ENCODE measurements around the gene HAUS5.

DNA sequence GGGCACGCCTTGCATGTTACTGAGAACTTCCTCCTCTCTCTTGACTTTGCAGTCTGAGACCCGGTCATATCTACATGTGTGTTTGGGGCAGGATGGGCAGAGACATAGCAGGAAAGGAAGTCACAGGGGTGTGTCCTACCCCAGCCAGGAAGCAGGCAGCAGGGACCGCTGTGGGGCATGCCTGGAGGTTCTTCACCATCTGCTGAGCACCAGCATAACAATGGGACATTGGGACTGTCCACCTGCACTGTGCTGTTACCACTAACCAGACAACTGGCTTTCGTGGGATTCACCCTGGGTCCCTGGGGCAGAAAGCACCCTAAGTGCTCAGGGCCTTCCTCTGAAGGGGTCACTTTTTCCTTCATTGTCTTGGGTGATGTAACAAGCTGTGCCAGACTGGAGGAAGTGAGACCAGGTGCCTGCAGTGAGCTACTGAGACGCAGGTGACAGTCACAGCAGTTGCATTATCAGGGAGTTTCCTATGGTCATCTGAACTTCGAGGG, 2.6 kb upstream of the HAUS5 start:
- no peak for TF ChIP-seq EZH2 (IDR thresholded peaks at IDR 0.05; ENCODE audit: insufficient read depth, low read length)
- TF ChIP-seq, protein P1, sequence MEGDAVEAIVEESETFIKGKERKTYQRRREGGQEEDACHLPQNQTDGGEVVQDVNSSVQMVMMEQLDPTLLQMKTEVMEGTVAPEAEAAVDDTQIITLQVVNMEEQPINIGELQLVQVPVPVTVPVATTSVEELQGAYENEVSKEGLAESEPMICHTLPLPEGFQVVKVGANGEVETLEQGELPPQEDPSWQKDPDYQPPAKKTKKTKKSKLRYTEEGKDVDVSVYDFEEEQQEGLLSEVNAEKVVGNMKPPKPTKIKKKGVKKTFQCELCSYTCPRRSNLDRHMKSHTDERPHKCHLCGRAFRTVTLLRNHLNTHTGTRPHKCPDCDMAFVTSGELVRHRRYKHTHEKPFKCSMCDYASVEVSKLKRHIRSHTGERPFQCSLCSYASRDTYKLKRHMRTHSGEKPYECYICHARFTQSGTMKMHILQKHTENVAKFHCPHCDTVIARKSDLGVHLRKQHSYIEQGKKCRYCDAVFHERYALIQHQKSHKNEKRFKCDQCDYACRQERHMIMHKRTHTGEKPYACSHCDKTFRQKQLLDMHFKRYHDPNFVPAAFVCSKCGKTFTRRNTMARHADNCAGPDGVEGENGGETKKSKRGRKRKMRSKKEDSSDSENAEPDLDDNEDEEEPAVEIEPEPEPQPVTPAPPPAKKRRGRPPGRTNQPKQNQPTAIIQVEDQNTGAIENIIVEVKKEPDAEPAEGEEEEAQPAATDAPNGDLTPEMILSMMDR (IDR thresholded peaks at IDR 0.05; ENCODE audit: insufficient read depth, low read depth, low read length), result no peak

Measured in astrocyte (in vitro differentiated cells and primary cell).